NCI-H82 treated with DMSO at 0.1 percent for 48 hours (cell line): ENCODE results near the gene PPP4R3A.
"Not testable (repeated sequence)": the region's sequence is repeated elsewhere in the genome, so short reads cannot be mapped to it uniquely, and the experiment has no call there.

ENCODE experiments used
- DNase-seq: peaks from one replicate; lab custom pipeline; 2025; ENCODE audit not compliant: unreplicated experiment; lab: John Stamatoyannopoulos, UW

Gene PPP4R3A

GRCh38 chr14:91444335-91445020, 65.6 kb downstream of the PPP4R3A start:
- no peak for DNase-seq

- no peak for DNase-seq
Measured at GRCh38 chr14:91439345-91439744, 70.8 kb downstream of the PPP4R3A start.

- no peak for DNase-seq
Measured at GRCh38 chr14:91438845-91439244, 71.3 kb downstream of the PPP4R3A start.

GRCh38 chr14:91436266-91436665, 73.8 kb downstream of the PPP4R3A start:
- DNase-seq = not testable (repeated sequence)

GRCh38 chr14:91429385-91429784, 80.7 kb downstream of the PPP4R3A start:
- no peak for DNase-seq

GRCh38 chr14:91428931-91429330, 81.2 kb downstream of the PPP4R3A start:
- DNase-seq = not testable (repeated sequence)

- DNase-seq = not testable (repeated sequence)
Measured at GRCh38 chr14:91425531-91425944, 84.6 kb downstream of the PPP4R3A start.

GRCh38 chr14:91424813-91425530, 85.1 kb downstream of the PPP4R3A start:
- DNase-seq = no peak

- no peak for DNase-seq
Measured at GRCh38 chr14:91420686-91421085, 89.4 kb downstream of the PPP4R3A start.

GRCh38 chr14:91419451-91419850, 90.7 kb downstream of the PPP4R3A start:
- no peak for DNase-seq

- DNase-seq = no peak
Measured at GRCh38 chr14:91419044-91419397, 91.1 kb downstream of the PPP4R3A start.

- DNase-seq = no peak
Measured at GRCh38 chr14:91418387-91419043, 91.6 kb downstream of the PPP4R3A start.

- no peak for DNase-seq
Measured at GRCh38 chr14:91417983-91418386, 92.1 kb downstream of the PPP4R3A start.

GRCh38 chr14:91417120-91417982, 92.8 kb downstream of the PPP4R3A start, which contains the start of gene CCDC88C:
CCDC88C (minus strand) TSS chr14:91417820; CDS start chr14:91417690, 130 bp downstream.
- DNase-seq = no peak

GRCh38 chr14:91416744-91417119, 93.4 kb downstream of the PPP4R3A start:
- no peak for DNase-seq

GRCh38 chr14:91415794-91416743, 94.0 kb downstream of the PPP4R3A start:
- DNase-seq = no peak

- DNase-seq = no peak
Measured at GRCh38 chr14:91414475-91414833, 95.7 kb downstream of the PPP4R3A start.

GRCh38 chr14:91413547-91414474, 96.3 kb downstream of the PPP4R3A start:
- no peak for DNase-seq

- no peak for DNase-seq
Measured at GRCh38 chr14:91412939-91413338, 97.2 kb downstream of the PPP4R3A start.
